ENCODE results near the gene GSG1L.
"Not testable (repeated sequence)": the region's sequence is repeated elsewhere in the genome, so short reads cannot be mapped to it uniquely, and the experiment has no call there.

The GSG1L gene

GRCh38 chr16:27751676-27752075 is 311.8 kb downstream of the GSG1L start:
- DNase-seq = no peak

GRCh38 chr16:27751233-27751632 is 312.3 kb downstream of the GSG1L start:
- no peak for DNase-seq

GRCh38 chr16:27749946-27750345 is 313.6 kb downstream of the GSG1L start:
- no peak for DNase-seq

GRCh38 chr16:27749547-27749875 is 314.0 kb downstream of the GSG1L start:
- no peak for DNase-seq

GRCh38 chr16:27748868-27749546 is 314.5 kb downstream of the GSG1L start:
- DNase-seq = peak; percentile 70 to 86

GRCh38 chr16:27747946-27748345 is 315.6 kb downstream of the GSG1L start:
- no peak for DNase-seq

- DNase-seq = no peak
These were observed 317.2 kb downstream of the GSG1L start for GRCh38 chr16:27746076-27746855.

- DNase-seq = peak; percentile 38 to 43
These were observed 318.2 kb downstream of the GSG1L start for GRCh38 chr16:27745348-27745747.

- no peak for DNase-seq
These were observed 319.6 kb downstream of the GSG1L start for GRCh38 chr16:27743963-27744362.

GRCh38 chr16:27743001-27743400 is 320.5 kb downstream of the GSG1L start:
- DNase-seq = not testable (repeated sequence)

- no peak for DNase-seq
These were observed 321.2 kb downstream of the GSG1L start for GRCh38 chr16:27742333-27742732.

GRCh38 chr16:27740496-27741201 is 322.9 kb downstream of the GSG1L start:
- no peak for DNase-seq

GRCh38 chr16:27739606-27740357 is 323.7 kb downstream of the GSG1L start:
- no peak for DNase-seq

GRCh38 chr16:27738596-27738995 is 324.9 kb downstream of the GSG1L start:
- no peak for DNase-seq

All from inflammatory macrophage (primary cell).